Endothelial cell of umbilical vein (primary cell): ENCODE results near the gene LONRF2. TPM values are rescaled to one million over a fixed set of nuclear protein-coding genes. Genes with fewer than 3 reads are reported as not detected.

Experiments used
- BruUV-seq: library from RNA; stranded (reverse); fragments of 400-500 nt; replicated peaks from 2 replicates; lab custom pipeline; 2021; lab: Mats Ljungman, UMichigan
- CTCF ChIA-PET: fragments of 300-600, 350-600 bp; sonication (Branson Sonifier 250); formaldehyde crosslinking; loops from one replicate; lab custom pipeline; 2021; ENCODE audit warnings: antibody characterized with exemption, inconsistent platforms; lab: Charles Lee
- POLR2A ChIA-PET: fragments of 300-600, 350-600 bp; sonication (Branson Sonifier 250); formaldehyde crosslinking; loops from one replicate; lab custom pipeline; 2021; ENCODE audit warnings: antibody characterized with exemption, inconsistent platforms; lab: Charles Lee
- DNase-seq: peaks from one replicate; pipeline ENCODE4 v3.0.0-alpha.2; 2011; ENCODE audit warnings: low read depth, low spot score
- FAIRE-seq: peaks from 2 replicates; lab custom pipeline; 2011; peaks lifted over from hg19 to GRCh38; lab: Jason Lieb, UNC
- H2AFZ ChIP-seq: 2 replicates; pipeline ENCODE4 v1.6.0; 2012; ENCODE audit warnings: low read depth, low read length, control low read depth, inconsistent platforms
- H3K27ac ChIP-seq: 2 replicates; pipeline ENCODE4 v1.5.1; 2011; ENCODE audit warnings: low read depth, mild to moderate bottlenecking, control low read depth, low read length, moderate library complexity; ENCODE audit not compliant: insufficient read depth
- H3K27me3 ChIP-seq, 2 experiments: 2 replicates each; pipeline versions ENCODE4 v1.6.0 to v1.6.1; 2011; ENCODE audit warnings: low read length in 2 of 2, mixed read lengths in 1 of 2; ENCODE audit not compliant: control insufficient read depth in 2 of 2, insufficient read depth in 2 of 2
- H3K36me3 ChIP-seq, 2 experiments: 2 replicates in 1 of 2; 3 replicates in 1 of 2; pipeline ENCODE4 v1.5.1; 2011; ENCODE audit warnings: low read length in 2 of 2, mild to moderate bottlenecking in 1 of 2, moderate library complexity in 1 of 2; ENCODE audit not compliant: control insufficient read depth in 2 of 2, insufficient read depth in 2 of 2; ENCODE audit errors: extremely low read depth in 1 of 2
- H3K4me1 ChIP-seq: 3 replicates; pipeline ENCODE4 v1.5.1; 2011; ENCODE audit warnings: mild to moderate bottlenecking, low read length; ENCODE audit not compliant: control insufficient read depth, insufficient read depth; ENCODE audit errors: extremely low read depth
- H3K4me2 ChIP-seq: 2 replicates; pipeline ENCODE4 v1.6.1; 2011; ENCODE audit warnings: low read length, control low read depth, mixed read lengths; ENCODE audit not compliant: insufficient read depth
- H3K4me3 ChIP-seq, 3 experiments: fragments of 200-600 bp in 1 of 3; sonication (generic), shearing (Covaris generic) in 1 of 3; replicated peaks in 1 of 3; 2 replicates each; pipeline ENCODE4 v1.5.1; 2011 to 2016; ENCODE audit warnings: control low read depth in 3 of 3, low read length in 3 of 3, mild to moderate bottlenecking in 2 of 3, inconsistent platforms in 1 of 3, low read depth in 1 of 3, moderate library complexity in 1 of 3; ENCODE audit not compliant: insufficient read depth in 1 of 3
- H3K79me2 ChIP-seq: 2 replicates; pipeline ENCODE4 v1.6.0; 2012; ENCODE audit warnings: low read length, inconsistent platforms; ENCODE audit not compliant: control insufficient read depth, insufficient read depth
- H3K9ac ChIP-seq: replicated peaks from 2 replicates; pipeline ENCODE3; 2011; ENCODE audit warnings: low read length, control low read depth; ENCODE audit not compliant: insufficient read depth; ENCODE audit errors: extremely low read depth
- H3K9me1 ChIP-seq: replicated peaks from 3 replicates; pipeline ENCODE4 v1.6.0; 2011; ENCODE audit warnings: mild to moderate bottlenecking, low read length; ENCODE audit not compliant: control insufficient read depth, insufficient read depth; ENCODE audit errors: extremely low read depth
- H3K9me3 ChIP-seq: replicated peaks from 2 replicates; pipeline ENCODE4 v1.5.1; 2012; ENCODE audit warnings: low read length, inconsistent platforms; ENCODE audit not compliant: control insufficient read depth, insufficient read depth
- H4K20me1 ChIP-seq: replicated peaks from 2 replicates; pipeline ENCODE3; 2011; ENCODE audit warnings: mild to moderate bottlenecking, low read length; ENCODE audit not compliant: control insufficient read depth, insufficient read depth; ENCODE audit errors: extremely low read depth
- CTCF ChIP-seq, 2 donors: IDR thresholded peaks; 1 replicate in 1 of 2; 2 replicates in 1 of 2; pipeline ENCODE4 v1.5.1; 2011; ENCODE audit warnings: low read length in 2 of 2, mild to moderate bottlenecking in 2 of 2, moderate library complexity in 2 of 2, control low read depth in 1 of 2, inconsistent platforms in 1 of 2, low read depth in 1 of 2; ENCODE audit not compliant: insufficient read depth in 1 of 2; ENCODE audit errors: extremely low read depth in 1 of 2
- EZH2 ChIP-seq: IDR thresholded peaks from 2 replicates; pipeline ENCODE4 v1.6.1; 2012; ENCODE audit warnings: borderline replicate concordance, low read depth, mild to moderate bottlenecking, moderate library complexity, low read length, inconsistent platforms; ENCODE audit not compliant: severe bottlenecking
- FOS ChIP-seq: IDR thresholded peaks from 2 replicates; pipeline ENCODE4 v1.6.1; 2011; ENCODE audit warnings: mild to moderate bottlenecking, low read length, moderate library complexity, borderline replicate concordance; ENCODE audit not compliant: insufficient read depth
- GATA2 ChIP-seq: IDR thresholded peaks from 2 replicates; pipeline ENCODE4 v1.7.0; 2011; ENCODE audit warnings: low read depth, mild to moderate bottlenecking, moderate library complexity, mixed read lengths, low read length; ENCODE audit not compliant: insufficient read length, insufficient read depth
- JUN ChIP-seq: IDR thresholded peaks from 2 replicates; pipeline ENCODE4 v1.6.1; 2011; ENCODE audit warnings: borderline replicate concordance, low read depth; ENCODE audit not compliant: insufficient read length, insufficient read depth
- MYC ChIP-seq: IDR thresholded peaks from one replicate; pipeline ENCODE4 v1.6.1; 2011; ENCODE audit warnings: mild to moderate bottlenecking, low read depth, low read length
- POLR2A ChIP-seq: IDR thresholded peaks from 2 replicates; pipeline ENCODE4 v1.6.1; 2012; ENCODE audit warnings: low read depth, mild to moderate bottlenecking, control low read depth, low read length
- POLR2AphosphoS5 ChIP-seq: IDR thresholded peaks from 2 replicates; pipeline ENCODE4 v1.6.1; 2012; ENCODE audit warnings: low read depth, mild to moderate bottlenecking, control low read depth, low read length, moderate library complexity; ENCODE audit not compliant: insufficient read depth
- dilution Hi-C: fragments of 300-500 bp; cut with MboI; formaldehyde crosslinking; loops from one replicate; pipeline ENCODE4 v1.15.0; 2019; ENCODE audit warnings: low sequenced_read_pairs; ENCODE audit not compliant: extremely low pct_ligation_motif_present
- intact Hi-C: fragments of 100-400 bp; cut with micrococcal nuclease; formaldehyde crosslinking; loops from one replicate; pipeline ENCODE4 v1.10.0; 2022
- polyA plus RNA-seq, 4 experiments: library from polyadenylated mRNA; depleted of rRNA in 3 of 4; stranded (reverse) in 3 of 4; unstranded in 1 of 4; fragments of >200 nt; gene quantifications; 2 replicates each; pipeline versions ENCODE4 v1.2.1 to v1.2.3, GENCODE V29; 2011 to 2012; ENCODE audit warnings: missing spikeins in 1 of 4
- total RNA-seq: library from RNA; stranded (reverse); gene quantifications from 2 replicates; pipeline ENCODE4 v1.2.3, GENCODE V29; 2021
- TF ChIP-seq, protein P1 (sequence below): IDR thresholded peaks from 2 replicates; pipeline ENCODE4 v1.6.1; 2011; ENCODE audit not compliant: insufficient read depth, insufficient read length

The LONRF2 gene
- total and polyA plus RNA-seq, 2 donors (not counting 3 experiments of a cell fraction or from before 2014, with no cell fraction given) = 0.03 TPM; not detected in 1

- Histone ChIP-seq H3K9me1 (no peaks in the 10 kb centered on the region), H3K27ac (no peak overlapping the region), H3K79me2 (no peaks in the 10 kb centered on the region), H3K4me1 (no peaks in the 10 kb centered on the region), H3K36me3 (no peaks in the 10 kb centered on the region), H4K20me1 (no peaks in the 10 kb centered on the region), H2AFZ (no peak overlapping the region), H3K4me3 (no peak overlapping the region), H3K9ac (no peak overlapping the region), H3K9me3 (no peaks in the 10 kb centered on the region), H3K4me2 (no peak overlapping the region), H3K27me3 (peaks cover 0 to 3% of the 10 kb centered on the region in 2 experiments)
- BruUV-seq = no TSS peak
- DNase-seq (no peak), FAIRE-seq (no peak)
- dilution Hi-C loops (no loop called here), intact Hi-C loops (no loop called here)
- ChIA-PET CTCF (interaction anchor here (1.5 to 2.3 kb wide), 2 partner anchors 10 to 417 kb away, joined by 3 to 11 read pairs; no protein-coding TSS in a partner anchor), POLR2A (no interaction called here)
- no peak for TF ChIP-seq EZH2
- TF ChIP-seq FOS = no peak
- TF ChIP-seq GATA2 = no peak
- TF ChIP-seq POLR2AphosphoS5 = no peak
- TF ChIP-seq MYC = no peak
- TF ChIP-seq, protein P1, sequence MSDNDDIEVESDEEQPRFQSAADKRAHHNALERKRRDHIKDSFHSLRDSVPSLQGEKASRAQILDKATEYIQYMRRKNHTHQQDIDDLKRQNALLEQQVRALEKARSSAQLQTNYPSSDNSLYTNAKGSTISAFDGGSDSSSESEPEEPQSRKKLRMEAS = no peak
- no peak for TF ChIP-seq POLR2A
- TF ChIP-seq JUN = no peak
- TF ChIP-seq CTCF (IDR thresholded peaks at IDR 0.05; ENCODE audit: extremely low read depth in 1 of 2, insufficient read depth in 1 of 2, low read depth in 1 of 2, low read length in 2 of 2) = no peak
These were observed 86.1 kb downstream of the LONRF2 start for GRCh38 chr2:100236166-100236565.
